ENCODE data around the gene CA9. TPM values are rescaled to one million over a fixed set of nuclear protein-coding genes. Genes with fewer than 3 reads are reported as not detected.

The CA9 gene
- total and polyA plus RNA-seq, 9 of the 15 experiments (the other 6 are each of a cell fraction or from before 2014, with no cell fraction given) = 0.15 to 10.6 (median 0.60) TPM; not detected in 4

- Histone ChIP-seq H3K27ac (ENCODE audit: extremely low read depth, low read depth, low read length) (peak overlapping the region; percentile 98), H3K9ac (ENCODE audit: insufficient read depth in 1 of 2, low read depth in 2 of 2, low read length in 2 of 2) (peak overlapping the region; percentile 86 to 96), H3K9me1 (ENCODE audit: control insufficient read depth, insufficient read depth, low read length) (no peaks in the 10 kb centered on the region), H3K36me3 (ENCODE audit: control insufficient read depth, insufficient read depth, low read length) (peaks cover 36% of the 10 kb centered on the region; the same call in 2 of the 3 replicates), H3K79me2 (ENCODE audit: control insufficient read depth, insufficient read depth, low read length) (peaks cover 16% of the 10 kb centered on the region), H3K4me2 (ENCODE audit: insufficient read depth, low read length) (peak overlapping the region; percentile 96), H4K20me1 (replicated peaks; ENCODE audit: control insufficient read depth, insufficient read depth, low read length) (no peaks in the 10 kb centered on the region), H3K27me3 (ENCODE audit: control insufficient read depth in 2 of 2, insufficient read depth in 2 of 2, low read length in 2 of 2) (no peaks in the 10 kb centered on the region), H3K4me3 (peak overlapping the region; percentile 89), H2AFZ (ENCODE audit: low read depth, low read length) (peak overlapping the region; percentile 93; the same call in 1 of the 2 replicates), H3K4me1 (replicated peaks in 1 of 2; ENCODE audit: control insufficient read depth in 2 of 2, insufficient read depth in 2 of 2, low read length in 2 of 2) (peaks cover 14 to 31% of the 10 kb centered on the region in 2 experiments), H3K9me3 (replicated peaks; ENCODE audit: control insufficient read depth, insufficient read depth, low read depth, low read length) (no peaks in the 10 kb centered on the region)
- in situ Hi-C loops (cut with MboI) (no loop called here), intact Hi-C loops (cut with micrococcal nuclease) (loop anchor here (5.0 kb wide), 1 partner anchor 38 kb away; no protein-coding TSS in a partner anchor)
- ATAC-seq (peak; percentile 1; the same call in 1 of the 3 replicates), FAIRE-seq (no peak), DNase-seq (ENCODE audit: extremely low read depth in 1 of 4, low spot score in 3 of 4) (peak in 1 of 4 experiments; percentile 27)
- BruUV-seq (replicated peaks) = no TSS peak
- WGBS (ENCODE audit: insufficient coverage, low coverage, missing lambda C conversion rate) = 4% methylated on average over 2 of the region's 2 CpGs
- TF ChIP-seq EHMT2 (IDR thresholded peaks at IDR 0.05) (no peak), SLC30A9 (CRISPR knock-in tag; IDR thresholded peaks at IDR 0.05) (no peak), RFX5 (IDR thresholded peaks at IDR 0.05; ENCODE audit: low read depth, low read length) (no peak), ZNF764 (CRISPR knock-in tag; IDR thresholded peaks at IDR 0.05; ENCODE audit: low read depth) (no peak), THRB (CRISPR knock-in tag; conservative IDR thresholded peaks at IDR 0.05) (no peak), BRF1 (IDR thresholded peaks at IDR 0.05; ENCODE audit: borderline replicate concordance, extremely low read depth, insufficient read length) (no peak), ZNF699 (CRISPR knock-in tag; IDR thresholded peaks at IDR 0.05; ENCODE audit: insufficient replicate concordance) (no peak), GTF3C2 (IDR thresholded peaks at IDR 0.05; ENCODE audit: borderline replicate concordance, extremely low read depth, insufficient read length) (peak; percentile 24)
- CTCF ChIA-PET (ENCODE audit: low intra/inter-chr PET ratio) = no interaction called here
- POLR2A ChIA-PET = interaction anchor here (1.0 to 1.3 kb wide), 3 partner anchors 21 to 543 kb away, joined by 3 to 8 read pairs (median 5); partner anchors contain the start of gene ATOSB
Measured at GRCh38 chr9:35658968-35659220, 14.8 kb upstream of the CA9 start.

All from K562 (cell line).